ENCODE measurements around the gene NFU1.
"Not testable (repeated sequence)": the region's sequence is repeated elsewhere in the genome, so short reads cannot be mapped to it uniquely, and the experiment has no call there.

NFU1 gene

DNA sequence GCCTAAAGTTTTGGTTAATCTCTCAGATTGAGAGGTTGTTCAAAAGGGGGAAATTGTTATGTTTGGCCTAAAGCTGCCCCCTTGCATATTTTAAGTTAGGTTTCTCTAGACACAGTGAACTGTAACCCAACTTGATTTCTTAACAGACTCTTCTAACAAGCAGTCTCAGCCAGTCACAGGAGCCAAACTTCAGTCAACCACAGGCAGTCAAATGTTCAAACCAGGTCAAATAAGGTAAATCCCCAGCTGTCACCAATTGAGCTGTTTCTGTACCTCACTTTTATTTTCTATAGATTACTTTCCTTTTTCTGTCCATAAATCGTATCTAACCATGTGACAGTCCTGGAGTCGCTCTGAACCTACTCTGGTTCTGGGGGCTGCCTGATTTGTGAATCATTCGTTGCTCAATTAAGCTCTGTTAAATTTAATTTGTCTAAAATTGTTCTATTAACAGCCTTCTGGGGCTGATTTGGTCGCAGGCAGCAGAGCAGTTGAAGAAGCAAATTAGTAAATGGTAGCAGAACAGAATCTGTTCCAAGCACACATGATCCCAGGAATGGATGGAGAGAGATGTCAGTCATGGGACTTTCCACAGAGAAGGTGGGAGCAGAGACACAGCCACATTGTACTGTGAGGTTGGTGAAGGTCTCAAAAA, 16.4 kb upstream of the NFU1 start:
- no peak for DNase-seq

DNA sequence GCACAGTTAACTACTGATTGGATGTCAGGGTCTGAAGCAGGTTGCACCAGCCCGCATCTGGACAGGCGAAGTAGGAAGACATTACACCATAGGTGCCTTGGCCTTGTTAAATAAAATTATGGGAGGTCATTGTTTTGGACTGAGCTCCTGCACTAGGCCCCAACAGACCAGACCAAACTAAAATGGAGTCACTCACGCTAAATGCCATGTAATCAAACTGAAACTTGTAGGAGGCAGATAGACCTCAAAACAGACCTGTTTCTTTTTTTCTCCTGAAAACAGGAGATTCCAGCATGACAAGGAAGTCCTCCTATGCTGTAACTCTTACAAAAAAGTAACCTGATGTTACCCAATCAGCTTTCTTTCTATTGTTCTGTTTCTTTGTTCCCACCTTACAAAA, 15.5 kb upstream of the NFU1 start:
- DNase-seq = no peak

- DNase-seq = no peak
These were observed 13.6 kb upstream of the NFU1 start for GRCh38 chr2:69450735-69451416.

DNA sequence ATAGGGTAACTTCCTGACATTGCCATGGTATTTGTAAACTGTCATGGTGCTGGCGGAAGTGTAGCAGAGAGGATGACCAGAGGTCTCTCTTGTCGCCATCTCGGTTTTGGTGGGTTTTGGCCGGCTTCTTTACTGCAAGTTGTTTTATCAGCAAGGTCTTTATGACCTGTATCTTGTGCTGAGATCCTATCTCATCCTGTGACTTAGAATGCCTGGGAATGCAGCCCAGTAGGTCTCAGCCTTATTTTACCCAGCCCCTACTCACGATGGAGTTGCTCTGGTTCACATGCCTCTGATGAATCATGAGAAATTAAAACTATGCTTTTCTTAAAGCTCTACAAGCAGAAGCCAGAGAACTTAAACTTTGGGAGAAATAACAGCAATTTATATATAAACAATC, 12.7 kb upstream of the NFU1 start:
- no peak for DNase-seq

DNA sequence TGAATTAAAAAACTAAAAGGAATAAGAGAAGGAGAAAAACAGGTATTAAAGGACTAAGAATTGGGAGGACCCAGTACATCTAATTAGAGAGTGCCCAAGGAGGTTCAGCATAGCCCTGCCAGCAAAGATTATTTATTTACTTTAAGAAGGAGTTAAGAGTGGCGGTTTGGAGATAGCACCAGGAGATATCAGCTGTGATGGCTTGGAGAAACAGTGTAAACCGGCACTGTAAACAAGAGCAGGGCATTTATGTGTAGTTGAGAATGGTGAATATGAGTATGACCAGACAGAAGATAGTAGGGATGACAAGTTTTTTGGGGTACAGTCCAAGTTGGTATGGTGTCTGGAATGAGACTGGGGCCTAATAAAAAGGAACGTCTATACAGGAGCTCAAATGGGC, 6.4 kb upstream of the NFU1 start:
- not testable (repeated sequence) for DNase-seq

DNA sequence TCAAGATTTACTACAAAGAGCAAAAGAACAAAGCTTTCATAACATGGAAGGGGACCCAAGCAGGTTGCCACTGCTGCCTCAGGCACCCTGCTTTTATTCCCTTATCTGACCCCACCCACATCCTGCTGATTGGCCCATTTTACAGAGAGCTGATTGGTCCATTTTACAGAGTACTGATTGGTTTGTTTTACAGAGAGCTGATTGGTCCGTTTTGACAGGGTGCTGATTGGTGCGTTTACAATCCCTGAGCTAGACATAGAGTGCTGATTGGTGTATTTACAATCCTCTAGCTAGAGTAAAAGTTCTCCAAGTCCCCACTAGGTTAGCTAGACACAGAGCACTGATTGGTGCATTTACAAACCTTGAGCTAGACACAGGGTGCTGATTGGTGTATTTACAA, 2.3 kb upstream of the NFU1 start:
- not testable (repeated sequence) for DNase-seq

DNA sequence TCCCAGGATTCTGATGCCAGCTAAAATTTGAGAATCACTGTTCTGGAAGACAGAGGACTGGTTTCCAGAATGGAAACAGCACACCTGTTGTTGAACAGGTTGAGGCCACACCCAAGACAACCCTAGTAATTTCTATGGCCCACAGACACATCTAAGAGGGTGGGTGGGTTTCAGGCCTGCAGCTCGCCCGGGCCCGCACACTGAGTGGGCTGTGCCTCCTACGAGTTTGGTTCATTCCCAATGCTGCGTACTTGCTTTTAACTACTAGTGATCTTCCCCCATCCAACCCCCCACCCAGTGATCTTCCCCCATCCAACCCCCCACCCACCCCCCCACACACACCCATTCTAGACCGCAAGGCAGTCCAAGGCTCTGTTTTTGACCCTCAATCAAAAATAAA, 1.3 kb upstream of the NFU1 start:
- DNase-seq = no peak

DNA sequence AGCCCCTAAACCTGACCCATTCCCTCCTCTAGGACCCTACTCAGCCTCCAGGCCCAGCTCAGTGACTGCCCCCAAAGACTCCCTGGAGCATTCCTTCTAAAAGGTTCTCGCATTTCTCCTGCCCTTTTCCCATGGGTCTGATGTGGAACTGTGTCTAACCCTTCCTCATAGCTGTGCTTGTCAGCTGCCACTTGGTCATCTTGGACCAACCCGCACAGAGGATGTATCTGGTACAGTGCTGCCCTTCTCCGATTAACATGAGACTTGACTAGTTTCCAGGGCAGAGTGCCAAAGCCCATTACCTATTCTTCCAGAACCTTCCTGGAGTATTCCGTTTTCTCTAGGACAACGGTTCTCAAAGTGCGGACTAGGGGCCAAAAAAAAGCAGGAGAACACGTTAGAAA, 518 bp upstream of the NFU1 start:
- no peak for DNase-seq

GRCh38 chr2:69436596-69436937, 668 bp downstream of the NFU1 start:
- DNase-seq = no peak

- DNase-seq = no peak
These were observed 2.5 kb downstream of the NFU1 start for GRCh38 chr2:69434753-69435152.

- no peak for DNase-seq
These were observed 7.6 kb downstream of the NFU1 start for GRCh38 chr2:69429491-69430183.

- DNase-seq = no peak
These were observed 8.3 kb downstream of the NFU1 start for GRCh38 chr2:69428981-69429380.

- DNase-seq = no peak
These were observed 12.8 kb downstream of the NFU1 start for GRCh38 chr2:69424419-69424818.

DNA sequence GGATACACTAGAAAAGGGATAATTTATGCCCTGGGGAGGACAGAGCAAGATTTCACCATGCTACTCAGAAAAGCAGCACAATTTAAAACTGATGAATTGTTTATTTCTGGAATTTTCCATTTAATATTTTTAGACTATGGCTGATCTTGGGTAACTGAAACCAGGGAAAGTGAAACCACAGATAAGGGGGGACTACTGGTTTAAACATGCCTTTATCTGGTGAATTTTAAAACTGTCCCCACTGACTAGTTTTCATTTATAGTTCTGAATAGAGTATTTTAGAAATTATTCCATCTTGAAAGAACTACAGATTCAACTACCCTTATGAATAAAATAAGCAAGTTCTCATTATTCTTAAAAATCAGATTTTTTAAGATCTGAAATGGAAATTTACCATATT, 15.0 kb downstream of the NFU1 start:
- no peak for DNase-seq

DNA sequence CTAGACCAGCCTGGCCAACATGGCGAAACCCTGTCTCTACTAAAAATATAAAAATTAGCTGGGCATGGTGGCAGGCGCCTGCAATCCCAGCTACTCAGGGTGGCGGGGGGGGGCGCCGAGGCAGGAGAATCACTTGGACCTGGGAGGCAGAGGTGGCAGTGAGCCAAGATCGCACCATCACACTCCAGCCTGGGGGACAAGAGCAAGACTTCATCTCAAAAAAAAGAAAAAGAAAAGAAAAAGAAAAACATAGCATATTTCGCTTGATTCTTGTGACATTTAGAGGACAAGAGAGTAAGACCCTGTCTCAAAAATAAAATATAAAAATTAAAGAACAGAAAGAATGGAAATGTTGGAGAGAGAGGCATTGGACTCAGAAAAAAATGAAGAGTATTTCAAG, 18.1 kb downstream of the NFU1 start:
- not testable (repeated sequence) for DNase-seq

DNA sequence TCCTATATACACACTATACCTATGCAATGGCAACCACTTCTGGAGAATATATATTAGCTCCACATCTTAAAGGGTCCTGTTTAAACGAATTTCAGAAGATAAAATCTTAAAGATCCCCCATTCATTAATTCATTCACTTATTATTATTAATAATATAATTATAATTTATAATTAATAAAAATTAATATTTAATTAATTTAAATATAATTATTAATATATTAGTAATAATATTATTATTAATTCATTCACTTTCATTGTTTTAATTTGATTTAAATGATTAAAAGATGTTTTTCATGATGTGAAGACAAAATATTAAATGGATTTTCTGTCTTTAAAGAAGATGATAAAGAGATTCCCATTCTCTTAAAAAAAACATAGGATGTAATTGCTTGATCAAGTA, 21.1 kb downstream of the NFU1 start:
- DNase-seq = no peak

- no peak for DNase-seq
These were observed 26.1 kb downstream of the NFU1 start for GRCh38 chr2:69411120-69411519.

GRCh38 chr2:69405306-69405705, 31.9 kb downstream of the NFU1 start:
- DNase-seq = no peak

- no peak for DNase-seq
These were observed 37.1 kb downstream of the NFU1 start for GRCh38 chr2:69400121-69400520.

GRCh38 chr2:69397234-69397633, 40.0 kb downstream of the NFU1 start:
- DNase-seq = no peak

GRCh38 chr2:69395866-69396265, 41.4 kb downstream of the NFU1 start:
- no peak for DNase-seq

DNA sequence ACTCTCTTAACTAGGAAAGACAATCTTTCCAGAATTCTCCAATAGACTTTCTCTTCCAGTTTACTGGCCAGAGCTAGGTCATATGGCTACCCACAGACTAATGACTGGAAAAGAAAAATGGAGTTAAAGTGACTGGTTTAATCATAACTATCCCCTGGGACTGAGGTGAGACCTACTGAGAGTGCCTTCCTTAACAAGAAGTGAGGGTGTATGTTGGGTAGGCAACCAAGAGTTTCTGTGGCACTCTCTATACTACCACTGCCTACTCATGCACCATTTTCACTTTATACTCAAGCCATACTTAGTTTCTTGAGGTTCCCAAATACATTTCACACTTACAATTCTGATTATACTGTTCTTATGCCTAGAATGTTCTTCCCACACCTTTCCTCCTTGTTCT, 43.3 kb downstream of the NFU1 start:
- no peak for DNase-seq

DNA sequence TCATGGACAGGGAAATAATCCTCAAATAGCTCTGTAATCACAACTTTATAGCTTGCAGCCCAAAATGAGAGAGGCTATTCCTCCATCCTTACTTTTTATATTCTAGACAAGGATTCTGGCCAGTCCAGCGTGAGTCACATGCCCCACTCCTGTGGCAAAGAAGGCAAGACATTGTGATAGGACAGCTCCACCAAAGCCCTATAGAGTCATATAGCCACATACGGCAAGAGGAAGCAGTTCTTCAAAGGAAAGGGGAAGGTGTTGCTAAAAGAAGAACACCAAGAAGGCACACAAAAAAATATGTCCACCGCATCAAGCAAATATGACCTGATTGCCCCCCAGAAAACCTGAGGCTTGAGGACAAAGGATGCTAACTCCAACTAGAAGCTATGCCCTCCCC, 46.8 kb downstream of the NFU1 start:
- DNase-seq = no peak

DNA sequence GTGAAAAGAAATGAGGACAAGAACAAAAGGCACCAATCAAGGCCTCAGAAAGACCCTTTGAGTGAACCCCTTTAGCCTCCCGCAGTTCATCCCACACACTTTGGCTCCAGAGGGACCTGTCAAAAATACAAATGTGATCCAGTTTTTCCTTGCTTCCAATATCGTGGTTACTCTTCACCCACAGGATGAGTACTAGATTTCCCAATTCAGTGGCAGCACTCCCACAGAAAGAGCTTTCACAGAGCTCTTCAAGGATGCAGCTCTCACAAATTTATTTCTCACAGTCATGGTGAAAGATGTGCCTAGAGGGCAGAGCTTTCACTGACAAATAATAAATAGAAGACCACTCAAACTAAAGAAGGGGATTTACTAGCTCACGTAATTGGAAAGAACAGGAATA, 47.2 kb downstream of the NFU1 start:
- no peak for DNase-seq
